COR-L47 (cell line): ENCODE data around the gene KCNIP3.
"Not testable (repeated sequence)": the region's sequence is repeated elsewhere in the genome, so short reads cannot be mapped to it uniquely, and the experiment has no call there.

Source experiments
- DNase-seq: peaks from one replicate; lab custom pipeline; 2025; lab: John Stamatoyannopoulos, UW

KCNIP3 gene

GRCh38 chr2:95383635-95384027 is 86.5 kb downstream of the KCNIP3 start:
- no peak for DNase-seq

GRCh38 chr2:95384854-95385569 is 87.9 kb downstream of the KCNIP3 start:
- no peak for DNase-seq

- no peak for DNase-seq
These were observed 88.4 kb downstream of the KCNIP3 start for GRCh38 chr2:95385570-95385984.

GRCh38 chr2:95386031-95386430 is 88.9 kb downstream of the KCNIP3 start:
- no peak for DNase-seq

GRCh38 chr2:95387358-95387757 is 90.2 kb downstream of the KCNIP3 start:
- no peak for DNase-seq

GRCh38 chr2:95388091-95388692 is 91.0 kb downstream of the KCNIP3 start:
- no peak for DNase-seq

GRCh38 chr2:95388856-95389244 is 91.7 kb downstream of the KCNIP3 start:
- no peak for DNase-seq

GRCh38 chr2:95389245-95390119 is 92.3 kb downstream of the KCNIP3 start:
- DNase-seq, result peak; percentile 18

GRCh38 chr2:95390272-95390880 is 93.2 kb downstream of the KCNIP3 start:
- DNase-seq, result no peak

GRCh38 chr2:95390881-95391321 is 93.8 kb downstream of the KCNIP3 start:
- no peak for DNase-seq

- no peak for DNase-seq
These were observed 94.6 kb downstream of the KCNIP3 start for GRCh38 chr2:95391641-95392310.

GRCh38 chr2:95392320-95392719 is 95.2 kb downstream of the KCNIP3 start:
- no peak for DNase-seq

GRCh38 chr2:95392730-95393455 is 95.7 kb downstream of the KCNIP3 start:
- DNase-seq, result no peak

- DNase-seq, result no peak
These were observed 96.8 kb downstream of the KCNIP3 start for GRCh38 chr2:95393901-95394300.

GRCh38 chr2:95399061-95399460 is 101.9 kb downstream of the KCNIP3 start:
- DNase-seq, result no peak

- no peak for DNase-seq
These were observed 104.3 kb downstream of the KCNIP3 start for GRCh38 chr2:95401480-95401879.

GRCh38 chr2:95402004-95402369 is 104.8 kb downstream of the KCNIP3 start:
- peak; percentile 29 for DNase-seq

- peak; percentile 88 for DNase-seq
These were observed 105.4 kb downstream of the KCNIP3 start, which contains the start of gene FAHD2A for GRCh38 chr2:95402370-95403203. Gene FAHD2A, plus strand, starts transcription at chr2:95402708. Its CDS starts 2,851 bp downstream, at chr2:95405559.

- DNase-seq, result peak; percentile 13
These were observed 106.1 kb downstream of the KCNIP3 start for GRCh38 chr2:95403204-95403721.

GRCh38 chr2:95403824-95404223 is 106.7 kb downstream of the KCNIP3 start:
- not testable (repeated sequence) for DNase-seq
